HG03097 (cell line): ENCODE measurements around the gene SPATA20.

ENCODE experiments used
- ATAC-seq: cut with Tn5 transposase; IDR thresholded peaks from one replicate; pipeline ENCODE4 v1.9.1; 2021; ENCODE audit not compliant: unreplicated experiment, low FRiP score

SPATA20 gene

GRCh38 chr17:50547035-50547735 lies at the start of gene SPATA20:
Gene SPATA20 (plus strand): TSS chr17:50547174. CDS start chr17:50547209, 35 bp downstream.
- ATAC-seq = peak; percentile 76

- ATAC-seq = no peak
These were observed 48.7 kb upstream of the SPATA20 start for GRCh38 chr17:50498021-50498874.

GRCh38 chr17:50499270-50499669 lies 47.7 kb upstream of the SPATA20 start:
- ATAC-seq = no peak

- ATAC-seq = no peak
These were observed 47.3 kb upstream of the SPATA20 start for GRCh38 chr17:50499721-50500120.

- ATAC-seq = no peak
These were observed 45.9 kb upstream of the SPATA20 start for GRCh38 chr17:50501054-50501453.

- ATAC-seq = no peak
These were observed 44.5 kb upstream of the SPATA20 start for GRCh38 chr17:50502301-50502990.

- no peak for ATAC-seq
These were observed 41.3 kb upstream of the SPATA20 start for GRCh38 chr17:50505591-50506130.

GRCh38 chr17:50506298-50506697 lies 40.7 kb upstream of the SPATA20 start:
- ATAC-seq = no peak

GRCh38 chr17:50507871-50508572 lies 39.0 kb upstream of the SPATA20 start, which contains the start of gene MYCBPAP:
Gene MYCBPAP (plus strand): TSS chr17:50508439. CDS start chr17:50508675, 236 bp downstream.
- peak; percentile 44 for ATAC-seq

GRCh38 chr17:50508573-50509460 lies 38.2 kb upstream of the SPATA20 start:
- ATAC-seq = no peak

- peak; percentile 74 for ATAC-seq
These were observed 35.9 kb upstream of the SPATA20 start for GRCh38 chr17:50511058-50511457.

- ATAC-seq = no peak
These were observed 33.5 kb upstream of the SPATA20 start for GRCh38 chr17:50513495-50513894.

GRCh38 chr17:50514388-50514787 lies 32.6 kb upstream of the SPATA20 start:
- no peak for ATAC-seq

GRCh38 chr17:50514936-50515702 lies 31.9 kb upstream of the SPATA20 start:
- ATAC-seq = no peak

- no peak for ATAC-seq
These were observed 30.0 kb upstream of the SPATA20 start for GRCh38 chr17:50517011-50517410.

- no peak for ATAC-seq
These were observed 29.2 kb upstream of the SPATA20 start for GRCh38 chr17:50517504-50518383.

GRCh38 chr17:50518384-50519023 lies 28.5 kb upstream of the SPATA20 start:
- ATAC-seq = no peak
